GM12864 (cell line): ENCODE measurements around the gene CTNND1.

Experiments used
- DNase-seq: peaks from one replicate; pipeline ENCODE4 v3.0.0-alpha.2; 2011; ENCODE audit warnings: low read depth
- H3K4me3 ChIP-seq: 2 replicates; pipeline ENCODE4 v1.5.1; 2011; ENCODE audit warnings: mild to moderate bottlenecking, low read depth, low read length, control low read depth
- CTCF ChIP-seq: IDR thresholded peaks from 2 replicates; pipeline ENCODE4 v1.5.1; 2011; ENCODE audit warnings: low read depth, mild to moderate bottlenecking, moderate library complexity, low read length, control low read depth, inconsistent platforms; ENCODE audit errors: missing control alignments

The CTNND1 gene

GRCh38 chr11:57776031-57776521 lies 14.5 kb downstream of the CTNND1 start:
- no peak for DNase-seq
- TF ChIP-seq CTCF = no peak
- H3K4me3 ChIP-seq = no peak overlapping the region

- no peak overlapping the region for H3K4me3 ChIP-seq
- no peak for DNase-seq
- TF ChIP-seq CTCF = no peak
These were observed 15.1 kb downstream of the CTNND1 start for GRCh38 chr11:57776577-57777210.

- DNase-seq = no peak
- no peak overlapping the region for H3K4me3 ChIP-seq
- no peak for TF ChIP-seq CTCF
These were observed 16.3 kb downstream of the CTNND1 start for GRCh38 chr11:57777969-57778317.

GRCh38 chr11:57778318-57779037 lies 16.9 kb downstream of the CTNND1 start:
- no peak for DNase-seq
- H3K4me3 ChIP-seq = no peak overlapping the region
- TF ChIP-seq CTCF = no peak

GRCh38 chr11:57779276-57779675 lies 17.7 kb downstream of the CTNND1 start:
- H3K4me3 ChIP-seq = no peak overlapping the region
- no peak for TF ChIP-seq CTCF
- DNase-seq = no peak

- no peak overlapping the region for H3K4me3 ChIP-seq
- no peak for DNase-seq
- no peak for TF ChIP-seq CTCF
These were observed 19.9 kb downstream of the CTNND1 start for GRCh38 chr11:57781529-57781943.
